T-helper 1 cell treated with Interleukin-12 subunit alpha and Interleukin-12 subunit beta and Interleukin-4 antibody, amounts not matched to agents 30 μg/mL and 1 μg/mL, for 36 hours (primary cell): ENCODE data around the gene PSMA7.
A peak's percentile ranks its signal among the peaks of the same experiment; 100 is the strongest.
"Not testable (repeated sequence)": the region's sequence is repeated elsewhere in the genome, so short reads cannot be mapped to it uniquely, and the experiment has no call there.

Source experiments
- H3K27ac Mint-ChIP-seq: one replicate; pipeline ENCODE4 v1.8.0; 2021; ENCODE audit warnings: mild to moderate bottlenecking, mixed read lengths
- H3K27me3 Mint-ChIP-seq: one replicate; pipeline ENCODE4 v1.8.0; 2021; ENCODE audit warnings: low read depth, mixed read lengths
- H3K36me3 Mint-ChIP-seq: one replicate; pipeline ENCODE4 v1.8.0; 2021; ENCODE audit warnings: low read depth, mixed read lengths
- H3K4me1 Mint-ChIP-seq: one replicate; pipeline ENCODE4 v1.8.0; 2021; ENCODE audit warnings: low read depth, mixed read lengths
- H3K4me3 Mint-ChIP-seq: one replicate; pipeline ENCODE4 v1.8.0; 2021; ENCODE audit warnings: mild to moderate bottlenecking, moderate library complexity, mixed read lengths
- H3K9me3 Mint-ChIP-seq: one replicate; pipeline ENCODE4 v1.8.0; 2021; ENCODE audit warnings: mixed read lengths

The PSMA7 gene

DNA sequence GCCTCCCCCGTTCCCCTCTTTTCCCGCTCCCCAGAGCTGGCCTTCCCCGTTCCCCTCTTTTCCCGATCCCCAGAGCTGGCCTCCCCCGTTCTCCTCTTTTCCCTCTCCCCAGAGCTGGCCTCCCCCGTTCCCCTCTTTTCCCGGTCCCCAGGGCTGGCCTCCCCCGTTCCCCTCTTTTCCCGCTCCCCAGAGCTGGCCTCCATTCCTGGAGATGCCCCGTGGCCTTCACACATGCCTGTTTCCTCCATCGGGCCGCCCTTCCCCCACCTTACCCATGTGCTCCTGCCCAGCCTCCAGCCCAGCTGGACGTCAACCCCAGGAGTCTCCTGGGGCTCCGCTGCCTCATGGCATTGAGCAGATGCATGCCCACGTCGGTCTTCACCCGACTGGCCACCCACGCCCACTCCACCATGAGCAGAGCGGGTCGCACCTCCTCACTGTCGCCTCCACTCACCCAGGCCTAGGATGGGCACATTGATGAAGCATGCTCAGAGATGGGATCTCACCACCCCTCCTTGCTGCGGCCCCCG, 8.7 kb upstream of the PSMA7 start:
- no peak overlapping the region for H3K4me3 Mint-ChIP-seq
- peaks cover 18% of the 10 kb centered on the region for H3K9me3 Mint-ChIP-seq
- H3K27me3 Mint-ChIP-seq, result no peaks in the 10 kb centered on the region
- H3K27ac Mint-ChIP-seq, result no peak overlapping the region
- peaks cover 39% of the 10 kb centered on the region for H3K36me3 Mint-ChIP-seq
- peaks cover 3% of the 10 kb centered on the region for H3K4me1 Mint-ChIP-seq

DNA sequence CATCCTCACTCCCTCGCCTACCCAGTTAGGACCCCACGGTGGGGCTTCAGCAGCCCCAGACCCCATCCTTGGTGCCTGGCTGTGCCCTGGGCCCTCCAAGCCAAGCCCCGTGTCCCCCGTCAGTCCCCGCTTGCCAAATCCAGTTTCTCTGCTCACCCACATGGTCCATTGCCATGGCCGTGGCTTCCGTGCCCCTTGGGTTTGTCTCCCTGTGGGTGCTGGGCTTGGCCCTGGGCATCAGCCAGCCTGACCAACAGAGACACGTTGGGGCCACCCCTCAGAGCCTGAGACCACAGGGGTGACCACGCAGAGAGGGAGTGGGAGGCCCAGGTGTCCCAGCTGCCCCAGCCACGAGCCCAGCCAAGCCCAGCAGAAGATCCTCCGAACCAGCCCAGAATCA, 8.0 kb upstream of the PSMA7 start:
- Mint-ChIP-seq H3K9me3 (peaks cover 18% of the 10 kb centered on the region), H3K36me3 (peaks cover 39% of the 10 kb centered on the region), H3K27me3 (no peaks in the 10 kb centered on the region), H3K4me3 (no peak overlapping the region), H3K4me1 (peaks cover 3% of the 10 kb centered on the region), H3K27ac (no peak overlapping the region)

DNA sequence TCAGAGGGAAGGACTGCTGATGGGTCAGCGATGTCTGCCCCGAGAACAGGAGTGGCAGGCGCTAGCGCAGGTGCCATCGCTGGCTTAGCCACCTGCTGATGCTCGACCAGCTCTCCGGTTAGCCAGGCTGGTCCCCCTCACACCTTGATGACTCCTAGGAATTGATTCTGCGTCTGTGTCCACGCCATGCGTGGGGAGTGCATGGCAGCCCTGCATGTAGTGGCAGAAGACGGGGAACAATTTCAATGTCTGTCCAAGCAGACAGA, 7.0 kb upstream of the PSMA7 start:
- peaks cover 6% of the 10 kb centered on the region for H3K4me1 Mint-ChIP-seq
- no peak overlapping the region for H3K27ac Mint-ChIP-seq
- H3K4me3 Mint-ChIP-seq, result no peak overlapping the region
- no peaks in the 10 kb centered on the region for H3K27me3 Mint-ChIP-seq
- peaks cover 18% of the 10 kb centered on the region for H3K9me3 Mint-ChIP-seq
- H3K36me3 Mint-ChIP-seq, result peaks cover 35% of the 10 kb centered on the region

DNA sequence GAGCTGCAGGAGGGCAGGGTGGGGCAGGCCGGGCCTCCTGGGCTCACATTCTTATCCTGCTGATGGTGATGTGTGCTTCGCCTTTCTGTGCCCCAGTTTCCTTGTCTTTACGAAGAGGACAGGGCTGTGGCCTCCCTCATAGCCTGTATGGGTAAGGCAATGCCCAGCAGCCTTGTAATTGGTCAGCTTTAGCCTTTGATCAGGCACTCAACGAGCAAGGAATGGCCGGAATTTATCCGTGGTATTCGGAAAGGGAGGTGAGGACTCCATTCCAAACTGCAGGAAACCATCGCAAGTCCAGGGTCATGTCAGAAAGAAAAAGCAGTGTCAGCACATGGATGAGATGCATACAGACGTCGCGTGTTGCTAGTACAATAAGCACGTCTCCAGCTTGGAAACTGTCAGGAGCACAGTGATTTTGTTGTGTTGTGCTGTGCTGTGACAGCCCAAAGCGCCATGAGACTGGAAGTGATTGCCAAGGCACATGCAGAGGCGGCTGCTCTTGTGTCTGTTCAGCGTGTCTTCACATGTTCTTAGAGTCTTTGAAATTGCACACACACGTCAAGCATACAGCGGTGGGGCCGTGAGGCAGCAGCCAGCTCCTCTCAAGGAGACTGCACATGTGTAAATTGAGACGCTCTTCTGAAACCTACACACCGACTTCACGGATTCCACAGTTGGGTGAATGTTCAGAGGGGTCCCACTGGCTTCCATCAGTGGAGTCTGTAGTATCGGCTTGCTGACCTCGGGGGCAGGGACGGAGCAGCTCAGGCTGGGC, 6.5 kb upstream of the PSMA7 start:
- Mint-ChIP-seq H3K27ac (no peak overlapping the region), H3K4me3 (no peak overlapping the region), H3K9me3 (peaks cover 18% of the 10 kb centered on the region), H3K27me3 (no peaks in the 10 kb centered on the region), H3K36me3 (peaks cover 32% of the 10 kb centered on the region), H3K4me1 (peaks cover 9% of the 10 kb centered on the region)

DNA sequence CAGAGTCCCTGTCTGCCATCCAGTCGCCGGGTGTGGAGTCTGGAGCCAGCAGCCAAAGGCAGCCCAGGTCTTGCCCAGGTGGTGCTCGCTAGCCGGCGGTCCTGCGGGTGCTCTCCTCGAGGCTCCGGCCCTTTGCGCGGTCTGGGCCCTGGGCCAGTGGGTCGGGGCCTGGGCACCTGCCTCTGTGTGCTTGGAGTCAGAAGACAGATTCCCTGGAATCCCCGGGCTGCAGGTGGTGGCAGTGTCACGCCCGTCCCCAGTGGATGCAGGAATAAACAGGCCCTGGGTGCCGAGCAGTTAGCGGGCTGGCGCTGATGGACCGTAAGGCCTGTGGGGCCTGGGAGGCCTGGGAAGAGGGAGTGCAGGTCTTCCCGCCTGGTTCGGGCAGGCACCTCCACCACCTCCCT, 5.7 kb upstream of the PSMA7 start:
- Mint-ChIP-seq H3K27me3 (no peaks in the 10 kb centered on the region), H3K4me1 (peaks cover 12% of the 10 kb centered on the region), H3K36me3 (peaks cover 25% of the 10 kb centered on the region), H3K27ac (no peak overlapping the region), H3K9me3 (peaks cover 15% of the 10 kb centered on the region), H3K4me3 (no peak overlapping the region)

DNA sequence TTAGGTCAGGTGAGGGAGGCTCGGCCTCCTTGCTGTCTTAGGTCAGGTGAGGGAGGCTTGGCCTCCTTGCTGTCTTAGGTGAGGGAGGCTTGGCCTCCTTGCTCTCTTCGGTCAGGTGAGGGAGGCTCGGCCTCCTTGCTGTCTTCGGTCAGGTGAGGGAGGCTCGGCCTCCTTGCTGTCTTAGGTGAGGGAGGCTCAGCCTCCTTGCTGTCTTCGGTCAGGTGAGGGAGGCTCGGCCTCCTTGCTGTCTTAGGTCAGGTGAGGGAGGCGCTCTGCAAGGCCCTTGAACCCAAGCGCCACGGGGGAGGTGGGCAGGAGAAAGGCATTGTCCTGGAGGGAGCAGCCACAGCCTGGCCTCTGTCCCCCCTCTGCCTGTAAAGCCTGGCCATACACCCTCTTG, 5.2 kb upstream of the PSMA7 start:
- H3K4me3 Mint-ChIP-seq, H3K27me3 Mint-ChIP-seq, H3K9me3 Mint-ChIP-seq, H3K27ac Mint-ChIP-seq: not testable (repeated sequence)
- peaks cover 20% of the 10 kb centered on the region for H3K36me3 Mint-ChIP-seq
- H3K4me1 Mint-ChIP-seq, result peaks cover 12% of the 10 kb centered on the region

DNA sequence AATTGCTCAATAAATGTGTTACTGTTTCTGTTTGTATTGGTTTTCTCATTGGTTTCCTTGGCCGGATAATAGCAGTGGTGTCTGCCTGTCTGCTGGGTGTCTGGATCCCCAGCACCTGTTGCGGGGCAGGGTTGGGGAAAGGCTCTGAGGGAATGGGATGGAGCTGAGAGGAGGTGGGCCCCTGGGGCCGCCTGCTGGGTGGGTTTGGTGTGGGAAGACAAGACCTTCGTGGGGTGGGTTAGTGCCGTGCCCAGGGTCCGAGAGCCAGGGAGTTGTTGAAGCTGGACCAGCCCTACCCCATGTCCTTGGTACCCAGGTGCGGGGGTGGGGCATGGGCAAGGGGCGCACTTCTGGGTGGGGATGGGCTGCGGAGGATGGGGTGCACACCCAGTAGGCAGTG, 4.3 kb upstream of the PSMA7 start:
- Mint-ChIP-seq H3K27me3 (no peaks in the 10 kb centered on the region), H3K4me3 (no peak overlapping the region), H3K4me1 (peaks cover 12% of the 10 kb centered on the region), H3K9me3 (peaks cover 2% of the 10 kb centered on the region), H3K27ac (no peak overlapping the region), H3K36me3 (peaks cover 12% of the 10 kb centered on the region)

DNA sequence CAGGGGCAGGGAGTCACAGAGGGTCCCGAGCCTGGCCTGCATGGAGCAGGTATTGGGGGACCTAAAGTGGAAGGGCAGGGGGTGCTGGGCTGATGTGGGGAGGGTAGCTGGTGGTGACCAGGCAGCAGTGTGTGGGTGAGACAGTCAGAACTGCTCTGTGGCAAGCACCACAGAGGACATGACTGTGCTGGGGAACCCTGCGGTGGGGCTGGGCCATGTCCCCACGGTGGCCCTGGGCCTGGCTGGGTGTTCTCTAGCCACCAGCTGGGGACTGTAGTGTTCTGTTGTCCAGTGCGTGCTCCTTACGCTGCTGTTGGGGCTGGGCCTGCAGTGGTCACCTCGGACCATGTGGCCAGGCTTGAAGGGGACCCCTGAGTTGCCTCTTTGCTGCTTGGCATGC, 3.9 kb upstream of the PSMA7 start:
- no peak overlapping the region for H3K27ac Mint-ChIP-seq
- peaks cover 15% of the 10 kb centered on the region for H3K4me1 Mint-ChIP-seq
- no peaks in the 10 kb centered on the region for H3K9me3 Mint-ChIP-seq
- H3K27me3 Mint-ChIP-seq, result no peaks in the 10 kb centered on the region
- H3K4me3 Mint-ChIP-seq, result no peak overlapping the region
- H3K36me3 Mint-ChIP-seq, result peaks cover 11% of the 10 kb centered on the region

DNA sequence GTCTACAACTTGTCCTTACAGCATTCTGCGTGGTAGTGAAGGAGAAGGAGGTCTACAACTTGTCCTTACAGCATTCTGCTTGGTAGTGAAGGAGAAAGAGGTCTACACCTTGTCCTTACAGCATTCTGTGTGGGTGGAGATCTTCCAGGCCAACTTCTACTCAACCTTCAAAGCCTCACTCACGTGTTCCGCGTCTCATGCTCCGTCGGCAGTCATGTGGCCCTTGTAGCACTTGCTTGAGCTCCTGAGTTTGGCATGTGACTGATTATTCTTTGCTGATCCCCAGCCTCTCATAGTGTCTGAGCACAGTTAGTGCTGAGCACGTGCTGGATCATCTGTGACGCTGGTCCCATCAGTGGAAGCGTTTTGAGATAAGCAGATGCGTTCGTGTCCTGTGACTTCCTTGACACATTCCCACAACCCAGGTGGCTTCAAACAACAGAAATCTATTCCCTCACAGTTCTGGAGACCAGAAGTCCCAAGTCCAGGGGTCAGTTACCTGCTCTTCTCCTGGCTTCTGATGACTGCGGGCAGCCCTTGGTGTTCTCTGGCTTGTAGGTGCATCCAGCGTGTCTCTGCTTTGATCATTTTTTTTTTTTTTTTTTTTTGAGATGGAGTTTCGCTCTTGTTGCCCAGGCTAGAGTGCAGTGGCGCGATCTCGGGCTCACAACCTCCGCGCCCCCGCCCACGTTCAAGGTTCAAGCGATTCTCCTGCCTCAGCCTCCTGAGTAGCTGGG, 3.0 kb upstream of the PSMA7 start:
- H3K36me3 Mint-ChIP-seq, result peaks cover 12% of the 10 kb centered on the region
- H3K9me3 Mint-ChIP-seq, result no peaks in the 10 kb centered on the region
- H3K27ac Mint-ChIP-seq, result no peak overlapping the region
- peaks cover 23% of the 10 kb centered on the region for H3K4me1 Mint-ChIP-seq
- no peak overlapping the region for H3K4me3 Mint-ChIP-seq
- H3K27me3 Mint-ChIP-seq, result no peaks in the 10 kb centered on the region

DNA sequence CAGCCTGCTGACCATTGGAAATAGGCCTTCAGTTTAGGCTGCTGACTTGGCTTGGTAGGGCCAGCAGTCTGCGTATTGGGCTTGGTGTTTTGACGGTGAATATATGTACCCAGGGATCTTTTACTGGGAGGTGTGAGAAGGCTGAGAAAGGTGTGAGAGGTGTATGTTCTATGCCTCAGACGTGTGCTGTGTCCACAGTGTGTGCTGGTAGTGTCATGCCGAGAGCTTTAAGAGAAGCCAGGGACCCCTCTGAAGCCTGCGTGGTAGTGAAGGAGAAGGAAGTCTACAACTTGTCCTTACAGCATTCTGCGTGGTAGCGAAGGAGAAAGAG, 2.5 kb upstream of the PSMA7 start:
- no peak overlapping the region for H3K27ac Mint-ChIP-seq
- H3K27me3 Mint-ChIP-seq, result no peaks in the 10 kb centered on the region
- peaks cover 14% of the 10 kb centered on the region for H3K36me3 Mint-ChIP-seq
- H3K4me1 Mint-ChIP-seq, result peaks cover 26% of the 10 kb centered on the region
- peak overlapping the region; percentile 76 for H3K4me3 Mint-ChIP-seq
- H3K9me3 Mint-ChIP-seq, result no peaks in the 10 kb centered on the region

DNA sequence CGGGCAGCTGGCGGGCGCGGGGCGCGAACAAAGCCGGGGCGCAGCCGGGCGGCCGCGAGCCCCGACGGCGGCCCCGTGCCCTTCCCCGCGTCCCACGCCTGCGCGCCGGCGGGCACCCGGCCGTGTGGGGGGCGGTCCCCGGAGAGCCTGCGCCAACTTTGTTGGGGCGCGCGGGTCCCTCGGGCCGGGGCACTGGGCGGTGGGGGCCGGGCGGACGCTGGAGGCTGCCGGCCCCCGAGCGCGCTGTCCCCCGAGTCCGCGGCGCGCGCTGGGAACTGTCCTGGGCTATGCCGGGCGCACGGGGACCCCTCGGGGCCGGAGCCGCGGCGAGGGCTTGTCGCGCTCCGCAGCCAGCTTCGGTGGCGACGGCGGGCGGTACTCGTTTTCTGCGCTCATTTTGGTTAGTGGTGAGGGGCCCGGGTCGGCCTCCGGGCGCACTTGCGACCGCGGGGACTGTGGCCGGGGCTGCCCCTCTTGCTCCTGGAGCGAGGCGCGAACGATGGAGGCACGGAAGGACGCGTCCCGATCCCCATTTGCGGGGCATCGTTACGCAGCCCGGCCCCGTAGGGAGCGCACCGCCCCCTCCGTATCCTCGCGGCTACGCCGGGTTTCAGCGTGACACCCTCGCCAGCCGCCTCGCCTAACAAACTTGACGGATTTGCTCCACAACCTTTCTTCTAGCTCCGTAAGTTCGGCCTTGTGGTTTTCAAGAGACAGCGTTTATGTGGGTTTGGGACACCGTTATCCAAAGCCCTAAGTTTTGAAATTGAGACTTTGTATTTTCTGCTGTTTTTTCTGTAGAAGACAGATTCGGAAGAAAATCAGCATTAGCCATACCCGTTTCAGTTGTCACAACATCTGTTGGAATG, 997 bp upstream of the PSMA7 start:
- Mint-ChIP-seq H3K4me1 (peaks cover 35% of the 10 kb centered on the region), H3K36me3 (peaks cover 24% of the 10 kb centered on the region), H3K9me3 (no peaks in the 10 kb centered on the region), H3K27ac (peak overlapping the region; percentile 81), H3K27me3 (no peaks in the 10 kb centered on the region), H3K4me3 (peak overlapping the region; percentile 76)

DNA sequence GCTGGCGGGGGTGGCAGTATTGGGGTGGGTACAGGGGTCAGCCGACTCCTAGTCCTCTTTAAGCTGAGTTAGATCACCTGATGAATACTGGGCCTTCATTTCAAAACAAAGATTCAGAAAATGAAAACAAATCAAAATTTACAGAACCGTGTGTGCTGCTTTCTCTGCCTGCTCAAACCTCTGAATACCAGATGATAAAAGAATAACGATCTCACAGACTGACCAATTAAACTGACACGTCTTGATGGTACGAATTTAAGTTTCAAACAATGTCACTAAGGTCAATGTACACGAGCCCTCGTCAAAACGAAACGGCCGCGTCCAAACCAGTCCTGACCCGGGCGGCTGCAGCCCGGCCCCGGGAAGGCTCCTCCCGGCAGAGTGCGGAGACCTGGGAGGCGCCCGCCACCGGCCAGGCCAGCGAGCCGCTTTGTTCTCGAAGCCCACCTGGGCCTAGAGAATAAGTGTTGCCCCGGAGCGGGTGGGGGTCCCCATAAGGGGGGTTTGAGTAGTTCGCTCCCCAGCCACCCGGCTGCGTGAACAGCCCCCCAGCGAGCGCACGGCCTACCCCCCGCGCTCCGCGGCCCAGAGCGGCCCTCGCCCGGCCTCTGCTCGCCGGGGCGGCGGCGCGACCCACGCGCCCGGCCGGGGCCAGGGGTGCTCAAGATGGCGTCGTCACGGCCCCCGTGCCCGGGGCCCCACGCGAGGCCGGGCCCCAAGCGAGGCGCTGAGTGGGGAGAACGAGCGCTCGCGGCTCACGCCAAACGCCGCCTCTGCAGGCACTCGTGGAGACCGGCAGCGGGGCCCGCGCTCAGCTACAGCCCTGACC, 728 bp downstream of the PSMA7 start:
- Mint-ChIP-seq H3K36me3 (peaks cover 39% of the 10 kb centered on the region), H3K9me3 (no peaks in the 10 kb centered on the region), H3K4me1 (peaks cover 39% of the 10 kb centered on the region), H3K27ac (peak overlapping the region; percentile 84), H3K4me3 (peak overlapping the region; percentile 89), H3K27me3 (no peaks in the 10 kb centered on the region)

DNA sequence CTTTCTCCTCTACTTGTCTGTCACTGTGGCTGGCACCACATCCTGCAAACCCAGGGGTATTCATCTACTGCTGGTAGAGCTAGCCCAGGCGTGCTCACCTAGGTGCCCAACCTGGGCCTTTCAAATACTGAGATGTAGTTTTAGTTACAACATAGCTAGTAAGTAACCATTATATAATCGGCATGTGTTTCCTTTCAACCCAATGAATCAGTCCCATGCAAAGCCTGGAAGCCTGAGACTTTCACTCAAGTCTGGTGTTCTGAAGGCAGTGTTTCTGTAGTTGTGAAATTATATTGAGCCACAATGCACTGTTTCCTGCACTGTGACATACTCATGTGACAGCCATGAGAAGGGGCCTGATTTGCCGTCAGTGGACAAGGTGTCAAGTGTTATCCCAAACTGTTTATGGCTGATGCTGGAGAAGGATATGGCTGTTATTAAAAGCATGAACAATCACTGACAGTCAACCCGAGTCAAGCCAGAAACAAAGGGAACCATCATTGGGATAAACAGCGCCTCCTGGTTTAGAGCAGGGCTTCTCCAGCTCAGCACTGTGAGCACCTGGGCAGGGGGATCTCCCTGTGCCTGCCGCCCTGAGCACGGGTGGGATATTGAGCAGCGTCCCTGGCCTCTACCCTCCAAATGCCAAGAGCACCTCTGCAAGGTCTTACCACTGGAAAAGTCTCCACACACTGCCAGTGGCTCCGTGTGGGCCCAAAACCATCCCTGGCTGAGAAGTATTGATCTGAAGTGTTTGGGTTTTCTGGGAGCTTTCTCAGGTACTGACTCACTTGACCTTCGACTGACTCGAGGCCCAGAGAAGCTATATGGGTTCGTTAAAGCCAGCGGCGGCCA, 1.6 kb downstream of the PSMA7 start:
- Mint-ChIP-seq H3K9me3 (no peaks in the 10 kb centered on the region), H3K27ac (peak overlapping the region; percentile 84), H3K4me1 (peaks cover 45% of the 10 kb centered on the region), H3K36me3 (peaks cover 46% of the 10 kb centered on the region), H3K27me3 (no peaks in the 10 kb centered on the region), H3K4me3 (peak overlapping the region; percentile 89)
